WI38 (cell line): ENCODE data around the gene TNFRSF14.

ENCODE experiments used
- H3K4me3 ChIP-seq: 2 replicates; pipeline ENCODE4 v1.5.1; 2011; ENCODE audit warnings: low read depth, mild to moderate bottlenecking, control low read depth, low read length
- TF ChIP-seq, protein P1 (sequence below): IDR thresholded peaks from 2 replicates; pipeline ENCODE4 v1.5.1; 2012; ENCODE audit warnings: low read depth, mild to moderate bottlenecking, control low read depth, low read length

The TNFRSF14 gene

GRCh38 chr1:2611031-2611501 lies 54.9 kb downstream of the TNFRSF14 start:
- H3K4me3 ChIP-seq: no peak overlapping the region
- TF ChIP-seq, protein P1, sequence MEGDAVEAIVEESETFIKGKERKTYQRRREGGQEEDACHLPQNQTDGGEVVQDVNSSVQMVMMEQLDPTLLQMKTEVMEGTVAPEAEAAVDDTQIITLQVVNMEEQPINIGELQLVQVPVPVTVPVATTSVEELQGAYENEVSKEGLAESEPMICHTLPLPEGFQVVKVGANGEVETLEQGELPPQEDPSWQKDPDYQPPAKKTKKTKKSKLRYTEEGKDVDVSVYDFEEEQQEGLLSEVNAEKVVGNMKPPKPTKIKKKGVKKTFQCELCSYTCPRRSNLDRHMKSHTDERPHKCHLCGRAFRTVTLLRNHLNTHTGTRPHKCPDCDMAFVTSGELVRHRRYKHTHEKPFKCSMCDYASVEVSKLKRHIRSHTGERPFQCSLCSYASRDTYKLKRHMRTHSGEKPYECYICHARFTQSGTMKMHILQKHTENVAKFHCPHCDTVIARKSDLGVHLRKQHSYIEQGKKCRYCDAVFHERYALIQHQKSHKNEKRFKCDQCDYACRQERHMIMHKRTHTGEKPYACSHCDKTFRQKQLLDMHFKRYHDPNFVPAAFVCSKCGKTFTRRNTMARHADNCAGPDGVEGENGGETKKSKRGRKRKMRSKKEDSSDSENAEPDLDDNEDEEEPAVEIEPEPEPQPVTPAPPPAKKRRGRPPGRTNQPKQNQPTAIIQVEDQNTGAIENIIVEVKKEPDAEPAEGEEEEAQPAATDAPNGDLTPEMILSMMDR: no peak

- no peak overlapping the region for H3K4me3 ChIP-seq
- TF ChIP-seq, protein P1: no peak
These were observed 55.7 kb downstream of the TNFRSF14 start for GRCh38 chr1:2611621-2612437.

GRCh38 chr1:2612591-2613365 lies 56.6 kb downstream of the TNFRSF14 start:
- H3K4me3 ChIP-seq: no peak overlapping the region
- TF ChIP-seq, protein P1: no peak
